OCI-LY3 (cell line): ENCODE measurements around the gene PRPH2.

Experiments used
- CTCF ChIP-seq: fragments of 200-600, 300-600 bp; sonication (generic); IDR thresholded peaks from 2 replicates; pipeline ENCODE4 v1.5.1; 2014; ENCODE audit warnings: antibody characterized with exemption, low read length, low read depth
- EZH2phosphoT487 ChIP-seq: fragments of 200-600 bp; shearing (Covaris generic); IDR thresholded peaks from 2 replicates; pipeline ENCODE4 v1.6.1; 2018; ENCODE audit warnings: antibody characterized with exemption, mixed run types, low read depth

GRCh38 chr6:42766163-42766670 lies 43.8 kb upstream of the PRPH2 start:
- TF ChIP-seq EZH2phosphoT487 (no peak), CTCF (no peak)
